ENCODE measurements around the gene TRA2A.
"Not testable (repeated sequence)": the region's sequence is repeated elsewhere in the genome, so short reads cannot be mapped to it uniquely, and the experiment has no call there.

TRA2A gene

DNA sequence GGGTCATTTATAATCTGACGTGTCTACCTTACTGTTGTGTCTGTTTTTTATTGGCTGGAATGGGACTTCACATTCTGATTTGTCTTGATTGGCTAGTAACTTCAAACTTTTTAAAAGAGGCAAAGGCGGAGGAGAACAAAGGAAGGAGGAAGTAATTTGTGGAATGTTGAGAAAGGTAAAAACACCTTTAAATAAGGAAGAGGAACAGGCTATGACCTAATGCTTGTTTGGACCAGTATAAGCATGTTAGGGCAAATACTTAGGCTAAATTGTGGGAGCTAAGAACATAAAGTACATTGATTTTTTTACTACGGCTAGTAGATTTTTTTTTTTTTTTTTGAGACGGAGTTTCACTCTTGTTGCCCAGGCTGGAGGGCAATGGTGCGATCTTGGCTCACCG lies 18.0 kb downstream of the TRA2A start:
- in situ Hi-C loops (cut with HindIII; ENCODE audit: low sequenced_read_pairs) = not testable (repeated sequence)

DNA sequence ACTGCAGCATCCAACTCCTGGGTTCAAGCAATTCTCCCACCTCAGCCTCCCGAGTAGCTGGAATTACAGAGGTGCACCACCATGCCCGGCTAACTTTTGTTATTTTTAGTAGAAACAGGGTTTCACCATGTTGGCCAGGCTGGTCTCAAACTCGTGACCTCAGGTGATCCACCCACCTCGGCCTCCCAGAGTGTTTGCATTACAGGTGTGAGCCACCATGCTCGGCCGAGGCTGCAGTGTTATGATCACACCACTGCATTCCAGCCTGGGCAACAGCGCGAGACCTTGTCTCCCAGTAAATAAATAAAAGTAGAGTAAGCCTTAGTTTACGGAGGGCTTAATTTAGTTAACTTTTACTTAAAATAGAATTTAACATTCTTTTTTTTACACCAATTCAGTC lies 37.8 kb downstream of the TRA2A start:
- in situ Hi-C loops (cut with HindIII; ENCODE audit: low sequenced_read_pairs) = no loop called here

DNA sequence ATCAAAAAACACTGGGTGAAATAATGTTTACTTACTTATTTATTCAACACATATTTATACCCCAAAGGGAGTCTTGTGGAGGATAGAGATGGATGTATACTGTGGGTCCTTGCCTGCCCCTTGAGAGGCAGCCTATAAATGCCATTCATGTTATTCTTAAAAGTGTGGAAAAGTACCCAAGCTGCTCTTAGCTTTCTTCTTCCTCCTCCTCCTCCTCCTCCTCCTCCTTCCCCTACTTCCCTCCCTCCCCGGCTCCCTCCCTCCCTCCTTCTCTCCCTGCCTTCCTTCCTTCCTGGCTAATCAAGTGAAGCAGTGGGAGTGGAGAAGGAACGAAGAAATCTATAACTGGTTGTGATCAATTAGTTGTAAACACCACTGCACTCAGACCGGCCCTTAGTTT lies 40.3 kb downstream of the TRA2A start:
- in situ Hi-C loops (cut with HindIII; ENCODE audit: low sequenced_read_pairs) = no loop called here

DNA sequence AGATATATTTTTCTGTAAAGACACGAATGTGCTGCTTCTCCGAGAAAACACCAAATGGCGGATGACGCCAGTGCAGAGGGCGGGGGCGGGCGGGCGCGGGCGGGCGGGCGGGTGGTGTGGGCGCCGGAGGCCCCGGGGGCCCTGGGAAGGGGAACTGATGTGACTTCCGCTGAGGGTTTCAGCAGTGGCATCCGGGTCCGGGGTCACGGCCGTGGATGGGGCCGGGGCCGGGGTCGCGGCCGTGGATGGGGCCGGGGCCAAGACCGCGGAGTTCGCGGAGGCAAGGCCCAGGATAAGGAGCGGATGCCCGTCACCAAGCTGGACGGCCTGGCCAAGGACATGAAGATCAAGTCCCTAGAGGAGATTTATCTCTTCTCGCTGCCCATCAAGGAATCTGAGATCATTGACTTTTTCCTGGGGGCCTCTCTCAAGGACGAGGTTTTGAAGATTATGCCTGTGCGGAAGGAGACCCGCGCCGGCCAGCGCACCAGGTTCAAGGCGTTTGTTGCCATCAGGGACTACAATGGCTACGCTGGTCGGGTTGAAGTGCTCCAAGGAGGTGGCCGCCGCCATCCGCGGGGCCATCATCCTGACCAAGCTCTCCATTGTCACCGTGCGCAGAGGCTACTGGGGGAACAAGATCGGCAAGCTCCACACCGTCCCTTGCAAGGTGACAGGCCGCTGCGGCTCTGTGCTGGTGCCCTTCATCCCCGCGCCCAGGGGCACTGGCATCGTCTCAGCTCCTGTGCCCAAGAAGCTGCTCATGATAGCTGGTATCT lies 41.2 kb downstream of the TRA2A start:
- in situ Hi-C loops (cut with HindIII; ENCODE audit: low sequenced_read_pairs) = no loop called here

DNA sequence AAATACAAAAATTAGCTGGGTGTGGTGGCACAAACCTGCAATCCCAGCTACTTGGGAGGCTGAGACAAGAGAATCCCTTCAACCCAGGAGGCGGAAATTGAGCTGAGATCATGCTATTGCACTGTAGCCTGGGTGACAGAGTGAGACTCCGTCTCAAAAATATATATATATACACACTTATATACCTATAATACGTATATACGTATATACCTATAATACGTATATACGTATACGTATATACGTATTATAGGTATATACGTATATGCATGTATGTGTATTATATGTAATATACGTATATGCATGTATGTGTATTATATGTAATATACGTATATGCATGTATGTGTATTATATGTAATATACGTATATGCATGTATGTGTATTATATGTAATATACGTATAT lies 43.1 kb downstream of the TRA2A start:
- in situ Hi-C loops (cut with HindIII; ENCODE audit: low sequenced_read_pairs) = not testable (repeated sequence)

DNA sequence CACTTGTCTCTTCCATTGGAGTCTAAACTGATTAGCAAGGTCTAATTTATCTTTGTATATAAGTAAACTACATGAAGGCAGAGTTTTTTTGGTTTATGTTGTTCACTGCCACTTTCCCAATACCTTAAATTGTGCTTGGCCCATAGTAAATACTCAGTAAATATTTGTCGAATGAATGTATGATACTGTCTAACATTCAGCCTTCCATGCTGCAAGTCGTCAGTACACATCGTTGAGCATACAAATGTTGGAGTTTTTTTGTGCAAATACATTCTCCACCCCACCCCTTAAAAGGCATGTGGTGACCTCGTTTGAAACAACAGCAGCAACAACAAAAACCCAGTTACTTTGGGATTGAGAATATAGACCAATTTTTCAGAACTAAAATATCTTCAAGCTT lies 44.1 kb downstream of the TRA2A start:
- in situ Hi-C loops (cut with HindIII; ENCODE audit: low sequenced_read_pairs) = no loop called here

DNA sequence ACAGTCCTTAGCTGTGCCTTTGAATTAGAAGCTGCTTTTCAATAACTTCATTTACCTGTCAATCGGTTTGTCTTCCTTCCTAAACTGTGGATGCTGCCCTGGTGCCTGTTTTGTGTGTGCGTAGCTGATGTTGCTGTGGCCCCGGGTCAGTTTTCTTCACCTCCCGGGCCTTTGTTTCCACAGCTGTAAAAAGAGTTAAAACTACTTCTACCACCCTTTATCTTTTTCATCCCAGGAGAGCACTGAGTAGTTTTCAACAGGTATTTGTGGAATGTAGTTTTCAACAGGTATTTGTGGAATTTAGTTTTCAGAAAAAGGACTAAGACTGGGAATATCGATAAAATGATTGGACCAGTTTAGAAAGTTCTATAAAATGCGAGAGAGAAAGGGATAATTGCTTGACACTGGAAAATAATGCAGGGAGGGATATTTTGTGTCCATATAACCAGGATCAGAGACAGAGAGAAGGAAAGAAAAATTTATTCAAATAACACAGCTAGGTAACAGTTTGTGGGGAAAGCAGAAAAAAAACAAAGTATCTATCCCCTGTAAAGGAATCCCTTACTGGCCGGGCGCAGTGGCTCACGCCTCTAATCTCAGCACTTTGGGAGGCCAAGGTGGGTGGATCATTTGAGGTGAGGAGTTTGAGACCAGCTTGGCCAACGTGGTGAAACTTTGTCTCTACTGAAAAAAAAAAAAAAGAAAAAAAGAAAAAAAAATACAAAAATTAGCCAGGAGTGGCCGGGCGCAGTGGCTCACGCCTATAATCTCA lies 45.6 kb downstream of the TRA2A start:
- in situ Hi-C loops (cut with HindIII; ENCODE audit: low sequenced_read_pairs) = no loop called here

DNA sequence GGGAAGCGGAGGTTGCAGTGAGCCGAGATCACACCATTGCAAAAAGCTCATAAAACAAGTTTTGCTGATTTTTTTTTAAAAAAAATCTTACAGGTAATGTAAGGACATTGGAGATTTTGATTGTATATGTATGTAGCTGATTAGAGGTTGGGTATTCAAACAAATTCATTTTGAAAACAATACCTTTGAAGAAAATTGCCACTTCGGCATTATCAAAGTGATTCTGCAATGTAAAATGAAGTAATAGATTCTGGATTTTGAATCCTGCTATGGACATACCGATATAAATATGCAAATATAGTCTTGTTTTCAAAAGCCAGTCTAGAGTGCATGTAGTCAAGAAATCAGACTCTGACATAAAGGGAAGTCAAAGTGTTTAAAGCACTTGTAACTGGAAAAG lies 49.1 kb downstream of the TRA2A start:
- in situ Hi-C loops (cut with HindIII; ENCODE audit: low sequenced_read_pairs) = no loop called here

DNA sequence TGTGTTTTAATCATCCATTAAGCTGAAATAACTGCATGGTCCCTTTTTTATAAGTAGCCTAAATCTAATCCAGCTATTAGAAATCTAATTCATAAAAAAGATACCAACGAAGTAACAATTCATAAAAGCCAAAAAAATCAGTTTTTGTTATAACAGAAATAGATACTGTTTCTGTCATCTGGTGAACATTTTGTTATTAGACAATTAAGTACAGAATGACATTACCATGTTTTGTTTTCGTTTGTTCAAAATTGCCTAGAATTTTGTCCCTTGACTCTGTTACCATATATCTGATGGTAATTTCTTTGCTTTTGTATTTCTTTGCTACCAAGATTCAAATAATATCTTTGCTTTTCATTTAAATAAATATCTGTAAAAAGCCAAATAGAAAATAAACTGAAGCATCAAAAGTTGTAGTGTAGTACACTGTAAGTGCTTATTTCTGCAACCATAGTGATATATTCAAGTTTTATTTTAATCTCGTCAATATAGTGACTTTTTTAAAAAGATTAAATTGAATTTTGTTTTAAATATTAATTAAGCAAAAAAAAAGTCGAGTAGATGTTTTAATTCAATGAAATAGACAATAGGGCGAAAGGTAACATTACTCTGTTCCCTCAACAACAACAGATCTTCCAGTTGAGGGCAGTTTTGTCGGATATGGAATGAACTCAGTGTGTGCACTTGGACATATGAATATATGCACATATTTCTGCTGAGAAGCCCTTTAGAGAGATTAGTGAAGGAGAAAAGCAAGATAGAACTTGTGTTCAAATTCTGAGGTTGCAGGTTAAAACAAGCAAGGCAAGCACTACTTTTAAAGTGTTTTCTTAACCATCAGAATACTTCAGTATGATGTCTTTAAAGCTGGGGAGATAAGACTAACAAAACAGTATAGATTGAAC lies 53.6 kb downstream of the TRA2A start:
- in situ Hi-C loops (cut with HindIII; ENCODE audit: low sequenced_read_pairs) = no loop called here

DNA sequence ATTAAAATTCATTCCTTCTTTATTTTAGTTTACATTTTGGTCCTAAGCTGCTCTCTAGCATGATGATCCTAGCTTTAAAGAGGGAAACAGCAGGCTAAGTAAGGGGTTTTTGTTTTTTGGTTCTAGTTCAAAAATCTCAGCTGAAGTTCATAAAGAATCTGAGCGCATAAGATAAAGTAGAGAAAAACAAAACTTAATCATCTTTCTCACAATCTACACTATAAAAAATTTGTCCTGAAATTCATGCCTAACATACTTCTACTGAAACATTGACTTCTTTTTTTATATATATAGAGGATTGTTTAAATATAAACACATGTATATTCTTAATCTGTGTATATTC lies 54.7 kb downstream of the TRA2A start:
- in situ Hi-C loops (cut with HindIII; ENCODE audit: low sequenced_read_pairs) = no loop called here

DNA sequence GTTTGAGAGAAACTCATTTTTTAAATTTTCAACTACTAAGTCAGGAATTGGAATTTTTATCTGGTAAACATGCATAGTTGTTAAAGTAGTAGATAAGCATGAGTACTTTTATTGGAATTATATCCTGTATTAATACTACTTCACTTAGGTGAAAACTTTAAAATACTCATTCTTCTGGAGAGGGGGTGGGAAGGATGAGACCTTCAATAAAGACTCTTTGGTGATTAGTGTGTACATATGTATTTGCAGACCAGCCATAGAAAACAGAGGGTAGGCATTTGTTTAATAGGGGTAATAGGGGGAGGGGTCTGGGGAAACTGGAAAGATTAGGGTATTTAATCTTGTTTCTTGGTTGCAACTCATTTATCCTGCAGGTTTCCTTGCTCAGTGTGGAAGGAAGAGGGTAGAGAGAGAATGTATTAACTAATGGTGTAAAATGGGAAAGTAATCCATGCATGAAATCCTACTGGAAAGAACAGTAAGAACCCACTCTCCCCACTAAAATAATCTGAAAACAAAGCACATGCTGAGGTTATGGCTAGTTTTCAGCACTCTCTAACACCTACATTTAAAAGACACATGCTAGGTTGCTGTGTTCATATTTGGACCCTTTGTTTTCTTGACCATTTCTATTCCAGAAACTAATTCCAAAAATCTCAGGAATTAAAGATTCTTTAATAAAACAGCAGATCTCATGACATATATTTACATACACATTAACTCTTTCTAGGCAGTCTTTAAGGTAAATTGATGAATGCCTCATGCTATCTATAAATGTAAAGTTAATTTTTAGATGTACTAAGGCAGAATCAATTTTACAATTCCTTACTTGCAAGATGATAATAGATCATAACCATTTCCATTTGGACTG lies 55.3 kb downstream of the TRA2A start:
- in situ Hi-C loops (cut with HindIII; ENCODE audit: low sequenced_read_pairs) = no loop called here

DNA sequence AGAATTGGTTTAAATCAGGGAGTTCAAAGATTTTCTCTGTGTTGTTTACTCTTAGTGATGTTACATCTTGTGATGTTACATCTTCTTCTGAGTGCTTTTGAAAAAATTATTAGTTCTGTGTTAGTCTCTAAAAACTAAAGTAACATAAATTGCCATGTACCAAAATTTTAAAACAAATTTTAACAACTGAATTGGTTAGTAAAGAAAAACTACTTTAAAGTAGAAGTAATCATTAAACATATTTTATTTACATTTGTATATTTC lies 56.3 kb downstream of the TRA2A start:
- in situ Hi-C loops (cut with HindIII; ENCODE audit: low sequenced_read_pairs) = no loop called here

DNA sequence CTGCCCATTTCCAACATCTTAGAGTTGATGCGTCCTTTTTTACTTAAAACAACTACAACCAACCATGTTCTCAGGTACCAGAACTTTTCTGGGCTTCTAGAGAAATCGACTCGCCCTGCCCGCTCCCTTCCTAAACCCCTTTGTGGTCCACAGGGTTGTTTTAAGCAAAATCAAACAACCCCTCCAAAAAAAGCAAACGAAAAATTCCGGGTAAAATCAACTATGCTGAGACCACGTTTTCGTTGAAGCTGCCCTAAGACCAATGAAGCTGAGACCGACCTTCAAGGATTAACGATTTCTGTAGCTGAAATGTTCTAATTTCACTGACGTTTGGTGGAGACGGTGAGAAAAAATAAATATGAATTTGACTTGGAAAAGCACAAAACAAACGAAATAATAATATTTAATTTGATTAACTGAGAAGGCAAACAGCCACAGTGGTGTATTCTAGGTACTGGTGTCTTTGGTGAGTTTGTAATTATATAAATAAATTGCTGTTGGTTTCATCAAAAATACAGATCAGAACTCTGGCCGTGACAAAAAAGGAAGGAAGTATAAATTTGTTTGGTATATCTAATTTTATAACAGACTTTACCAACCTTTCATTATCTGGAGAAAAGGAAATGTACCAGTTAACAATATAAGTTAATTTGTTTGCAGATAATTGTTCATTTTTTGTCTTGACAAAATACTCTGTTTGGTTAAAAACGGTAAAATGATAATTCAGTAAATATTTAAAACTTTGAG lies 56.8 kb downstream of the TRA2A start:
- in situ Hi-C loops (cut with HindIII; ENCODE audit: low sequenced_read_pairs) = no loop called here

DNA sequence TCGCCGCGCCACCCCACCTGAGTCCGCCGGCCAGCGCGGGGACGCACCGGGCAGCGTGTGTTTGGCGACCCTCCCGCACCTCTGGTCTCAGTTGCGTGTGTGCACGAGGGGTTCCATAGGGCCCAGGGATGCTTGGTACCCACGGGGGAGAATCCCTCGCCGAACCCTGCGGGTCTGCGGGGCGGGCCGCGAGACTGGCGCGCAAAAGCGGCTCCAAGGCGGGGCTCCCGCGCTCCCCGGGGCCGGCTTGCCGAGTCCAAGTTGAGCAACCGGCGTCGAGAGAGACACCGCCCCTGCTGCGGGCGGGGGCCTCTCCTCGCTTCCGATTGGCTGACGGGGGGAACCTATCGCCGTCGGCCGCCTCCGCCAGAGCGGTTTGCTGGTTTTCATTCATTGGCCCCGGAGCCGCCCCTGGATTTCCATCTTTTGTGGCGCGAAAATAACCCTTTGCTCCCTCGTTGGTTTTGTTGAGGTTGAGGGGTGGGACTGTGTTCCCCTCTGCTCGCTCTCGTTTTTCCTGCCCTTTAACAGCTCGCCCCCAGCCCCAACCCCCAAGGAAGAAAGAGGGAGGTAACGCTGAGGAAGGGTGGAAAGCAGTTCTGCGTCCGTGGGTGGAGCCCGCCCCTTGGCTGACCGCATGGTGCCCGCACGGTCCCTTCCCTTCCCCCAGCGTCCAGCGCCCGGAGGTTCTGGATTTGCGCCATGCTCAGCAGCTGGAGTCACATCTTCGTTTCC lies 57.5 kb downstream of the TRA2A start:
- in situ Hi-C loops (cut with HindIII; ENCODE audit: low sequenced_read_pairs) = no loop called here

DNA sequence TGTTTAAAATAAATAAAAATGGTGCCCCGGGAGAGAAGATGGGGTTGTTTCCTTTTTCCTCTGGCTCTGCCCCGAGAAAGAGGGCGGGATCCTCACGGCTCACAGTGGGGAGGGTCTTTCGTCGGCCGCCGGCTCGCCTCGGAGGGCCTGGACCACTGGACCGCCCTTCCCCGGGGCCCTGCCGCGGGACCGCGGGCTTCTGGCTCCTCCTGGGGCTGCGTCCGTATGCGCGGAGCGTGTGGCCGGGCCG lies 58.0 kb downstream of the TRA2A start:
- in situ Hi-C loops (cut with HindIII; ENCODE audit: low sequenced_read_pairs) = no loop called here

DNA sequence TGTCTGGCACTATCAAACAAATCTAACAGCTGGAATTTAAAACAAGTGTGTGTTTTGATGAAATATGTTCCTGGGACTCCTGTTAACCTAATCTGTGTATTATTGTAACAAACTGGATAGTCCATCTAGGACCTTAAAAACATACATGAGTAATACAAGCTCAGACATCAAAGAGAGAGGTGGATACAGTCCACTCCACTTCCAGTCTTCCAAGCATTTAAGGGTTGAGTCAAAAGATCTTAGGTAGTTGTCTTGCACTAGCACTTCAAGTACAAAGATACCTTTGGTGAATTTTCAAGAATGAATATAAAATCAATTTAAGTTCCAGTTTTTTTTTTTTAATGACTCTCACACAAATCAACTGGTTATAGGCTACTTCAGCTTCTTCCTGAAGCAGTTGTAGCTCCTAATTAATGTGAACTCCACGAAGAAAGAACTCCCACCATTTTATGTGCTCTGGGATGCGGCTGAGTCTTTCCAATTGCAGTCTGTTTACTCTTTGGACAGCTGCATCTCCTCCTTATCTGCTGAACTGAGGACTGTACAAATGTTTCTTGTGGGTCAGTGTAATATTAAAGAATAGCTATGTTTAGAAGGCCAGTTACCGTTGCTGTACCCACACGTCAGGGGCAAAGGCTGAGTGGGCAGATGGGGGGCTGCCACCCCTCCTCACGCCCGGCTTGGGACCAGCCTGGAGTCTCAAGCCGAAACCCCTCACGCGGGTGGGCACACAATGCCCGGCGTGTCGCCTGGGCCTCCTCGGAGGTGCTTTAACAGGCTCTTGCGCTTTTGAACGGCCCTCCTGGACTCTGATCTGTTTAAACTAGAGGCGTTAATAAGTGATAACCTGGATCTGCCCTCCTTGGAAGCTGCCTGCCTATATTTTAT lies 58.6 kb downstream of the TRA2A start:
- in situ Hi-C loops (cut with HindIII; ENCODE audit: low sequenced_read_pairs) = no loop called here

DNA sequence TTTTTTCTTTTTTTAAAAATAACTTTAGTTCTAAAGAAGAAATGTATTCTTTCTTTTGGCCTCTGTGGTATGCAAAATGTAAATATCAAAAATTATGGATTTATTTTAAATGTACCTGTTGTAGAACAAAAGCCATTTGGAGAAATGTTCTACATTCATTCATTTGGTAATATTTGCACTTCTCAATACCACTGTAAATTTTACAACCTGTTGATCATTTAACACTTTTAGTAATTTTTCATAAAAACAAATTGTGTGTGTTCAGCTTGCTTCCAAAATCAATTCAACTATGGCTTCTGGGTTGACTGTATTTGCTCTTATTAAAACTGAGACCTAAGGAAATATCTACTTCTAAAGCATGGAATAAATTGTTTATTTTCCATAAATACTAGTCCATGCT lies 59.2 kb downstream of the TRA2A start:
- in situ Hi-C loops (cut with HindIII; ENCODE audit: low sequenced_read_pairs) = no loop called here

DNA sequence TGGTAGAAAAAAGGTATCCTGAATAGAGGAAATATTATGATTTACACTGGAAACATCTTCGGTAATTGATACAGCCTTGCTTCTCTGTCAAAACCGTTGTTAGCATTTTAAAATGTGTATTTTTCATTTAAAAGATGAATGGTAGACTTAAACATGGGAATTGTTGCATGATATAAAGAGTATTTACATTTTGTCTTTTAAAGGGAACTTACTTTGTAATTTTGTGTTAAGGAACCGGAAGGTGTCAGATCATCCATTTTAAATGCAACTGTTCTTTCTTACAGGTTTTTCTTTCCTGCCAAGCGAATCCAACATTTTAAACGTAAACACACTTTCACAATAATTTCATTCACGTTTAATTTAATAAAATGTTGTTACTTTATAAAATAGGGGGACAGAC lies 59.7 kb downstream of the TRA2A start:
- in situ Hi-C loops (cut with HindIII; ENCODE audit: low sequenced_read_pairs) = no loop called here

Data from DLD1 (cell line).